ENCODE measurements around the gene DNMBP.
"Not testable (repeated sequence)": the region's sequence is repeated elsewhere in the genome, so short reads cannot be mapped to it uniquely, and the experiment has no call there.

The DNMBP gene

DNA sequence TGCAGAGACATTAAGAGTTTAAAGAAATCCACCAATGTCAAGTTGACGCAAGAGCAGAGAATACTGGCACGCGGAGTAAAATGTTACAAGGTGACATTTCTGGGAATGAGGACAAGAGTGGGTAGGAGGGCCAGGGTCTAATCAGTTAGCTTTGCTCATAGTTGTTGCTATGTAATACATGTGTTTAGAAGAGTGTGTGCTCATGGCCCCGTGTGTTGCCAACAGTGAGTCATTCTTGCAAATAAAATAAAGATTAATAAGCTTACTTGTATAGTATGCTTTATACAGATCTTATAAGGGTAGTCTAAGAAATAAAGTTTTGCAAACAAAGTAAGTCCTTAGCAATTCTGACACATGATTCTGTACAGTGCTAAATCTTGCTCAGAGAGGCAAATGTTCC, 64.5 kb downstream of the DNMBP start:
- no peak for DNase-seq

DNA sequence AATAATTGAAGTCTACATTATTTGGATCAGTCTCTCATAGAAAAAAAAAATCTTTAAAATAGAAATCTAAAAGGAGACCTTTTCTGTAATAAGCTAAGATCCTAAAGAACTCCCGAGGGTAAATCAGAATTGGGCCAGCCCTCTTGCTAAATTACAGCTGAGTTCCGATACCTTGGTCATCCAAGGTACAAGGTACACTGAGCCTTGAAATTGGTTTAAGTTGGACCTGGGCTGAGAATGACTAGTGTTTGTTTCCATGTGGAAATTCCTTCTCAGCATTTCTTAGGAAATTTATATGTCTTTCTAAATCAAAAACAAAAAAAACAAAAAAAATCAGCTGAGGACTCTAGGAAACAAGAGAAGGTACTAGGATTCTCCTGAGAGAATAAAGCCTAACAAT, 64.9 kb downstream of the DNMBP start:
- DNase-seq: no peak

DNA sequence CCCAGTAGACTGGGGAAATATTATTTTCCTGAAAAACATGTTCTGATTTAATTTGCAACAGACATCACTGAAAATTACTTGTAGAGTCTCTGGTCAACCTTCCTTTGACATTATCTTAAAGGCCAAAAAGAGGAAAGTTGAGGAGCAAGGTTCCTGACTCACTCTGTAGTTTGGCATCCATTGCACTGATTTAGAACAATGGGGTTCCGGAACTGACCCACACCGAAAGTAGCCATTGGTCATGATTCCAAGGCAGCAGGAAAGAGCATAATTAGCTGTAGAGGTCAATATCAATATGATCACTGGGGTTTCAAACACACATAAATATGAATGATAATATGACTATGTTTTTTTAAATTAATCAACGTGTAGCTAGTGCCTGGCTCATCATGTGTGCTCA, 65.8 kb downstream of the DNMBP start:
- DNase-seq: no peak

DNA sequence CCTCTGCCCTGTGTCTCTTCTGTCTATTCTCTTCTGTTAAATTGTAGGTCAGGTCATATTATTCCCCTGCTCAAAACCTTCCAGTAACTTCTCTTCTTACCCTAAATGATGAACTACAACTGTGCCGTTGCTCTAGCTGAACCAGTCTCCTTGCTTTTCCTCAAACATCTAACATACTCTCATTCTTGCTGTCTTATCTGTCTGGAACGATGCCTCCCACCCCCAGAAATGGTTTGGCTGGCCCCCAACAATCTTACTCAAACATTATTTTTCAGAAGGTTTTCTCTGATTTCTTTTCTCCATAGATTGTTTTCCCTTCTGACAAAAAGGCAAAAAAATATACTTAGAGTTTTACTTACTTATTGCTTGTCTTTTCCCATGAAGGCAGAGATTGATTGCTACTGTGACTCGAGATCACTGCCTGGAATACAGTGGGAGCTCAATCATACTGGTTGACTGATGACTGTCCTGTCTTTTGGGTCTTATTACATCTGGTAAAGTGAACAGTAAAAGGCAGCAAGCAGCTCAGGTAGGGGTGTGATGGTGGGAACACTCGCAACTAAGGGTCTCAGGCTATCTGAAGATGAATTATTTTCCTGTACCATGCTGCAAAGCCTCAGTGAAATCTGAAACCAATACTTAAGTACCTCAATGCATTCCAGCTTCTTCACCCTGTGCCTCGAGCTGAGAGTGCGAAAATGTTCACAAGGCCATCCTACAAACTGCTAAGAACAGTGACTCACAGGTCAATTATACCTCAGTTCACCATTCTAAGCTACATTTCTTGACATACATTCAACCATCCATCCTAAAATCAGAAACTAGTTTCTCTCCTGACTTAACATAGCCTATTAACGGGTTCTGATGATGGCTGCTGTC, 67.6 kb downstream of the DNMBP start:
- DNase-seq: no peak

DNA sequence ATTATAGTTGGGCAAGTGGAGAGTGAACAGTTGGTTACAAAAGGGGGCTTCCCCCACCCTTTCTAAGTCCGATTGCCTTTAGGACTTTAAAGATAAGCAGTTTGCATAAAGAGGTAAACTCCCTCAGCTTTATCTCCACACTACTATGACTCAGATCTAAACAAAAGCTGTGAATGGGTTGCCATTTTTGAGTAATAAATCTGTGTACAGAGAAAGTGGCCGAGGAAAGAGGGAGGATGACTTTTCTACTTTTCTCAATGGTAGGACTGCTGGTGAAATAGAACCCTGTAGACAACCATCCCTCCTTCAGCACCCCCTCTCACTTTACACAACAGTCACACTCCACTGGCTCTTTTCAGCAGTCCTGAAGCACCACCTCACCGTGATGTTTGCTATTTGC, 71.2 kb downstream of the DNMBP start:
- DNase-seq: no peak

DNA sequence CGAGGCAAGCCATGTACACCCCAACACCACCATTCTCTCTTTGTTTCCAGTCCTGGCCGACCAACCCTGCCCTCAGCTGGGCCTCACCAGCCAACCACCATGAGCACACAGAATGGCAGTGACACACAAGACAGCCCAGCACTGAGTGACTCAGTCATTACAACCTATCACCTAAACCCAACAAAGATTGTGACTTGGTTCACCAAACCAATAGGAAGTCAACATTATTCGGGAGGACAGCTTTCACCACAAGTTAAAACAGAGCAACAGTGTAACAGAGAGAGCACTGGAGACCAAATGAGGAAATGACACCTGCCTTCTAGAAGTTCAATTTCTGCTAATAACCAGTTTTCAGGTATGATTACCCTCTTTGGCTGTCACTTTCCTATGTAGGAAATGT, 72.1 kb downstream of the DNMBP start:
- no peak for DNase-seq

DNA sequence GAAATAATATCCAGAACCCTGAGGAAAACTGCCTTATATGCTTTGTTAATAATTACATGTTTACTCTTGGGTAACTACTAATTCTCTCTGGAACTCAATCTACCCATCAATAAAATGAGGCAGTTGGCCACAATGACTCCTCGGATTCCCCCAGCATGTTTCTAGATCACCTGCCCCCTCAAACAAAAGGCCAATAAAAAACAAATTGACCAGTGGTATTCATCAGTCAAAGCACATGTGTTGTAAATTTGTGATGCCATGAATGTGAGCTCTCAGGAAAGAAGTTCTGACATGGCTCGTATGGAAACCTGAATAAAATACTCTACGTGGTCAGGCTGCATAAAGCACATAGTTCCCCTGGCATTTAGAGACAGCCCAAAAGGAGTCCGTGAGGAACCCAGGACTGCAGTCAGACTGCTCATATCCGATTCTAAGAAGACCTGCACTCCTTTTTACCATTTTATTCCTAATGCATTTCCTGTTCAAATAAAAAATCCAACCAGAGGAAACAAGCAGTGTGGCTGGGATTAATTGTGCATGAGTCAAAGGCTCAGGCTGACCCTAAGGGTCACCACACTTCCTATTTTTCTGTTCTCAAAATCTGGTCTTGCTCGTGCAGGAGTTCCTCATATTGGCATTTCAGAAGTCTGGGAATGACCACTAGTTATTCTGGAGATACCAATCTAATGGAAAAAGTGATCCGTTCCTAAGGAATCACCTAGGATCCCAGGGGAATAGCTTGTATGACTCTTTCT, 77.4 kb downstream of the DNMBP start:
- not testable (repeated sequence) for DNase-seq

DNA sequence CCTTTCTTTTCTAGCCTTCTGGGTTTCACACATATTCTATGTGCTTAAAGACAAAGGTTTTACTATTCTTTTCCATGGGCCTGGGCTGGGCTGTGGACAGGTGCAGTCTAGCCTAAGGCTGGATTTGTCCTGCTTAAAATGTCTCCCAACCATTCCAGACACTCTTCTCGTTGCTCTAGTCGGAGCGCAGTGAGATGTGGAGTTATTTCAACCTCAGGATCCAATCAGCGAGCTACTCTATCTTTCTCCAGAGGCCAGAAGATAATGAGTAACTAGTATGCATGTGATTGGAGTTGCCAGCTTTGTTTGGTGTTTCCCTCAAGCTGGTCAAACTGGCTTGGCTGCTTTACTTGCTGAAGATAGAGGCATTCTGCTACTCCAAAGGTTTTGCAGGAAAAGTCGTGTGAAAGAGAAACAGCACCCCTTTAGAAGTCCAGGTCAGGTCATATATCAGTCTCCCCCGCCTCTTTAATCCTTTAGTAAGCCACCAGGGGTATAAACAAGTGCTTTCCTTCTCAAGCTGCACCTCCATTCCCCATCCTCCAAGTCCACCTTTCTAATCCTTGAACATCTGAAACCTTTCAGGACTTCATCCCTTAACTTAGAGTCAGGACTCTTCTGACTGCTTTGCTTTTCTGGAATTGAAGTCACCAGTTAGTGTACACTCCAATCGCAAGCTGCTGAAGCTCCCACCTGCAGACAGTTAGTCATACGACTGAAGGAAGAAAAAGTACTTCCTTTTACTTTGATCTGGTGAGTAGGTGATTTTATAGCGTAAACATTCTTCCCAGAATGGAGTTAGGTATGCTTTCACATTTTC, 78.8 kb downstream of the DNMBP start:
- no peak for DNase-seq

DNA sequence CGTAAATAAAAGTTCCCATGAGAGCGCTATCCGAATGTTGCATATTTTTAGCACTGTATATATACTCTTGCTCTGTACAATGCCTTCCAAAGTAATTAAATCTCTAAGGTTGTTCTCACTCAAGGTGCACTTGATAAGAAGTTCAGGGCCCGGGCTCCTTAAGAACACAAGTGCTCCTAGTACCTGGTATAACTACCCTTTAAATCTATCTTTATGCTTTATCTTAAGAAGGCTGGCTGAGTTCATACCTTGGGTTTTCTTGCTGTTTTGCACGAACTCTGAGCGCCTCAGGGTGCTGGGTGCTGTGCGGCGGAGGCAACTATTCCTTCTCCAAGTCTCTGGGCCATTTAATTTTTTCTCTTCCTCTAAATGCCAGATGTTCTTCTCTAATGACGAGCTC, 80.4 kb downstream of the DNMBP start:
- DNase-seq: no peak

DNA sequence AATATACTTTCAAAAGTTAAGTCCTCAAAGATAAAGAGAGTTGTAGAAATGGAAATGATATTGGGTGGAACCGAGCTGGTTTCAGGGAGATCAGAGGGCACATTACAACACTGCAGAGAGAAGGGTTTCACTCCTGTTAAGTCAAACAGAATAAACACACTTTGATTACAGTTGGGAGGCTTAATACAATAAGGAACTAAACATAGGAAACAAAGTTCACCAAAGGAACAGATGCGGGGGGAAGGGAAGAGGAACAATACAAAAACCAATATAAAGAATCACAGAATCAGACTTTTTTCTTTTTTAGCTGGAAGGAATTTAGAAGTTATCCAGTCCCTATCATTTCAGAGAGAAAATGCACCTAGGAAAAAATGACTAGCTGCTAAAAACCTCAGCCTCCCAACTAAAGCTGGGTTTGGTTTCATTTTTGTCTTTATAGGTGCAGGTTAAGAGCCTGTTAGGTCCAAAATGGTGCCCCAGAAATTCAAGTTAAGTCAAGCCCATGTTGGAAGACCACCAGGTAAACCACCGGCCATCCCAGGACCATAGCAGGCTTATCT, 81.9 kb downstream of the DNMBP start:
- DNase-seq: no peak

DNA sequence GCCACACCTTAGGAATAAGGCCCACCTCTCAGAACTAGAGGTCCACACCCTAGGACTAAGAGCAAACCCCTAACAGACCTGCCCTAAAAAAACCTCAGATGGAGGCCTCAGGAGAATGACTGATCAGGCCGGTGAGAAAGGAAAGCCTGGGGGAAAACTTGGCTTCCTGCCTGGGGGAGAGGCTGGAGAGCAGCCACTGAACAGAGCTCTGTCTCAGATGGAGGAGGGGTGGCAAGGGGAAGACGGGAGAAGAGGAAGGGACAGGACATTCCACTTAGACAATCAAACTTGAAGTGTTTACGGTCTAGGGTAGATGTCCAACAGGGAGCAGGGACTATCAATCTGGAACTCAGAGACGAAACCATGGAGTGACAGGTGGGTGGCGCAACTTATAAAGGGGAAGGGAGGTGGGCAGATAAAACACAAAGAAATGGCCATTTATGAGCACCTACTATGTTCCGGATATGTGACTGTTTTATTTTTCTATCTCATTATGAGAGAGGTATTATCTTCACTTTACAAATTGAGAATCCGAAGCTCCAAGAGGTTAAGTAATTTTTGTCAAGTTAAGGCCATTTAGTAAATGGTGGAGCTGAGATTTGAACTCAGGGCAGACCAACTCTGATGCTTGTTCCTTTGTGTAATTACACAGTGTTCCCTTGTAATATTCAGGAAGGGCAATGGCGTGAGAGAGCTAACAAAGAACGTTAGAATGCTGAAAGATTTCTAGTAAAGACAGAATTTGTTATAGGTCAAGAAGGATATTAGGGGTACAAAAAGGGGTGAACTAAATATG, 82.6 kb downstream of the DNMBP start:
- DNase-seq: no peak

DNA sequence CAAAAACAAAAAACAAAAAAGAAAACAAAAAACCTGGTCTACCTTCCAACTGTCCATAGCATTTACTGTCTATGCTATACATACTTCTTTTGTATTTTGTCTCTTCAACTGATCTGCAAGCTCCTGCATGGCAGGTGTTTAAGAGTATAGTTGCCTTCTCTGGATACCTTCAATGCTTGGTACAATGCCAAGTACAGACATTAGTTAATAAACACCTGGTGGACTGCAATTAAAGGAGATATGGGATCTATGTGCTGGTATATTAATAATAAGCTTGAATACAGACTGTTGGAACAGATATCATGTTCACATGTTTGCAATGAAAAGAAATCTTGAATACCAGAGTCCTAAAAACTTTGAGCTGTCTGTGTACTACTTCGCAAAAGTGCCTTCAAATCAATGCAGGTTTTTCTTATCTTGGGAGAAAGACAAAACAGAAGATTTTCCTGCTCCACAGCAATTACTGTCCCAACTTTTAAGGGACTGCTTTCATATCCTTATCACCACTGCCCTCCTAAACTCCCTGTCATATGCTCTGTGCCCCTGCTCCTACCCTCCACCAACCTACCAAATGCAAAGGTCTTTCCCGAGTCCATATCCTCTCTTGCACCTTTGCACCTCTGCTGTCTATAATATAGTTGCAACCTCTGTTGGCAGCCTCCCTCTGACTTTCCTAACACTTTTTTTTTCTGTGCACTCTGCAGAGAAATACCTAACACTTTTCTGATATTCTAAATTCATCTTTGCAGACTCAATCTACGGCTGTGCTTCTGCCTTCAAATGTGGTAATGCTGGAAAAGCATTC, 85.1 kb downstream of the DNMBP start:
- DNase-seq: no peak

DNA sequence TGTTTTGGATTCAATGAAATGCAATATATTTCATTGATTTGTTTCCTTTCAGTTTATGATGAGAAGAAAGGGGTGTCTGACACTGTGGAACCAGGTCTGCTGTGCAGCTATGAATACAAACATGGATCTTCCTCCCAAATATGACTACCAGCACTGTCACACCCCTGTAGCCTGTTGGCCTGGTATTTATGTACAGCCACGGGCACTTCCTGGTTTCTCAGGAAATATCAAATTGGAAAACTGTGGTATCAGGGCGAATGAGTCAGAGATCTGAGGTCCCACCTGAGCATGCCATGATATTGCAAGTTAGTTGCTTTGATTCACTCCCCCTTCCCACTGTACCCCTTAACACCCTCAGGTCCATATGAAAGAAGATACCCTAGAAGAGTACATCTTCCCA, 87.8 kb downstream of the DNMBP start:
- DNase-seq: no peak

DNA sequence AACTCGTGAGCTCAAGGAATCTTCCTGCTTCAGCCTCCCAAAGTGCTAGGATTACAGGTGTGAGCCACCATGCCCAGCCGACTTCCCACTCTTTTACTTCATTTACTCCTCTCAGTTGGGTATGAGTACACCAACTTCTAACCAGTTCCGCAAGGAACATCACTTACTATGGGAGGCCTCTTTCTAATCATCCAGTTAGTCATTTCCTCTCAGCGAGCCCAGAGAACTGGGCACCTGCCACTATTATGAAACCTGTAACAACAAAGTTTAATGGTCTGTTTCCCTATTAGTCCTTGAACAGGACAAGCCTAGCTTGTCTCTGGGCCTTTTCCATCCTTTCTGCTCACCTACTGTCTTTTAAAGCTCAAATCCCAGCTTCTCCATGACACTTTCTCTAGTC, 88.8 kb downstream of the DNMBP start:
- no peak for DNase-seq

DNA sequence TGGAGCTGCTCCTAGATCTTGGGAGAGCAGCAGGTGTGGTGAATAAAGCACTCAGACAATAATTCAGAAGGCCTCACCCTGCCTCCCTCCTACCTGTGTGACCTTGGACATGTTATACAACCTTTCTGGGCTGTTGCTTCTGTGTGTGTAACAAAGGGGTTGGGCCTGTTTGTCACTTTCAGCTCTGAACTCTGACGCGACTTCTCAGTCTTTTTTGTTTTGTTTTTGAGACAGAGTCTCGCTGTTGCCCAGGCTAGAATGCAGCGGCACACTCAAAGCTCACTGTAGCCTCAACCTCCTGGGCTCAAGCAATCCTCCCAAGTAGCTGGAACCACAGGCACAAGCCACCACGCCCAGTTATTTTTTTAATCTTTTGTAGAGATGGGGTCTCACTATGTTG, 89.3 kb downstream of the DNMBP start:
- DNase-seq: no peak

DNA sequence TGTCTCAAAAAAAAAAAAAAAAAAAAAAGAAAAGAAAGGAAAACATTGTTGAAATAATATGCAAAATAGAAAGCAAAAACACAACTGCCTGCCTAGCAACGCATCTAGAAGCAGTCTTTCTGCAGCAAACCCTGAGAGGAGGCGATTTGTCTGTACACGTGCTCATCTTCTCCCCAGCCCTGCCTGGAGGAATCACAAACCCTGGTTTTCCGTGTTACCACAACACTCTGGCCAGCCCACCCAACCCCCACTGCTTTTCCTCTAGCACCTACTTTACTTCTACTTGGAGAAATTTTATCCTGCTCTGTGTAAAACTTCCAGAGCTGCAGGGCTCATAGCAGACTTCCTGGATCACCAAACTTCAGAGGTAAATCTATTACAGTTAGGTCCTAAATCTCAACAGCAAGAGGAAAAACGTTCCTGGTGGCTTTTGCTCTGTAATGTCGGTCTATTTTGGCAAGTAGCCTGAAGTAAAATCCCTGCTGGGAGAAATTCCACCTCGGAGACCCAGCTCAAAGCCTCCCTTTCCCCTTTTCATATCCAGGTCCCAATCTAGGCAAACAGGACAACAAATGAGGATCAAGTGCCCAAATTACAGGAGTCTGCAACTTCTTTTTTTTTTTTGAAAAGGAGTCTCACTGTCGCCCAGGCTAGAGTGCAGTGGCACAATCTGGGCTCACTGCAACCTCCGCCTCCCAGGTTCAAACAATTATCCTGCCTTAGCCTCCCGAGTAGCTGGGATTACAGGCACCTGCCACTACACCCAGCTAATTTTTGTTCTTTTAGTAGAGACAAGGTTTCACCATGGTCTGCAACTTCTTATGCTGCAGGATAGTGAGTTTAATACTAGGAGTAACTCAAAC, 91.6 kb downstream of the DNMBP start:
- DNase-seq: no peak

DNA sequence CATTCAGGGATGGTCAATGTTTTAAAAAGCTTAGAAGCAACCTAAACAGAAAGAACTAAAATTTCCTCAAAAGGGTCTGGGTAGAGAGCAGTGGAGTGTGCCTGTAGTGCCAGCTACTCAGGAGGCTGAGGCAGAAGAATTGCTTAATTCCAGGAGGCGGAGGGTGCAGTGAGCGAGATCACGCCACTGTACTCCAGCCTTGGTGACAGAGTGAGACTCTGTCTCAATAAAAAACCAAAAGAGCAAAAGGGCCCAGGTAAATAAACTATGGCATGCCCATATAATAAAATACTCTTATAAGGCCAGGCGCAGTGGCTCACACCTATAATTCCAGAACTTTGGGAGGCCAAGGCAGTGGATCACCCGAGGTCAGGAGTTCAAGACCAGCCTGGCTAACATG, 93.0 kb downstream of the DNMBP start:
- DNase-seq: no peak

DNA sequence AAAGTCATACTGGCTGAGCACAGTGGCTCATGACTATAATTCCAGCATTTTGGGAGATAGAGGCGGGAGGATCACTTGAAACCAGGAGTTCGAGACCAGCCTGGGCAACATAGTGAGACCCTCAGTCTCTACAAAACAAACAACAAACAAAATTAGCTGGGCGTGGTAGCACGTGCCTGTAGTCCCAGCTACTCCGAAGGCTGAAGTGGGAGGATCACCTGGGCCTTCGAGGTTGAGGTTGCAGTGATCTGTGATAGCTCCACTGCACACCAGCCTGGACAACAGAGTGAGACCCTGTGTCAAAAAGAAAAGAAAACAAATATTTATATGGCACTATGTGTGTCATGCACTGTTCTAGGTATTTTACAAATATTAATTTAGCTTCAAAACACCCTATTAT, 94.3 kb downstream of the DNMBP start:
- DNase-seq: no peak

DNA sequence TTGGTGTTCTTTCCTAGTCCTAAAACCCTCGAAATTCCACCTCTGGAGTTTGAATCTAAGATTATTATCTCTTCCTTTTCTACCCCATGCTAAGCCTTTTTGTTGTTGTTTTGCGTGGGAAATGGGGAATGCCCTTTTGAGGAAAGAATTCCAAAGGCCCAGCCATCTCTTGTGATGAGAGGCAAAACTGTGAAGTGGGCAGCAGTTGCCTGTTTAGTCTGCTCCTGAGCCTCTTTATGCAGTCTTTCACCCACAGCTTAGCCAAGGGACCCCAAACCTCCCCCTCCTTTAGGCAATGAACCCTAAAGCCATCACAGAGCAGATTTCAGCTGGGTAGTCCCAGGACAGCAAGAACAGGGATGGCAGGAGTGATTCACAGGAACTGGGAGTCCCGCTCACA, 95.5 kb downstream of the DNMBP start:
- DNase-seq: no peak

DNA sequence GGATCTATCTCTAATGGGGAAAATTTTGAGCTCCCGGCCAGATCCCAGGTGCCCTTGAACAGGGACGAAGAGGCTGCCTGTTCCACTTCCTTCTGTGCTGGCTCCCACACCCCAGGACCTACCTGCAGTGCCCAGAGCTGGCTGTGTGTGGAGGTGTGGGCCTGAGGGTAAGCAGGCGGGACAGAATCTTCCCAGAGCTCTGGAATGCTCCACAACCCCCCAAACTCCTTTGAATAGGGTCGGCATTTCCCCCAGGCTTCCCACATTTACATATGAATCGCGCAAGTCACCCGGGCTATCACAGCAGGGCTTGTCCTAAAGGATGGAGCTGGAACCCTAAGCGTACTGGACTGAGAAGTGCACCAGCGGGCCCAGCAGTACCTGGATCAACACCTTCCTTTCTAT, 95.9 kb downstream of the DNMBP start:
- no peak for DNase-seq

DNA sequence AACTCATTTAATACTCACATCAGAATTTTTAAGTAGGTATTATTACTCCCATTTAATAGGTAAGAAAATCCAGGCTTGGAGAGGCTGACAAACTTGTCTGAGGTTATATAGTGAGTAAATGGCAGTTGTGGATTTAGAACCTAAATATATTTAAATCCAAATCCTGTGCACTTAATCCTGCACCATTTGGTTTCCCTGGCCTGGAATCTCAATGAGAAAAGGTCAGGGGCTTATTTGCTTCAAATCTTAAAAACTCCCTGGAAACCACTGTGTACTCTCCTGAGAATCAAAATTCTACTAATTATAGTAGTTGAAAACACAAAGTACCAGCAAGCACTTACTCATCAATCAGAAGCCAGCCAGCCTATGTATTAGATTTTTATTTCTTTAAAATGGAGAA, 97.7 kb downstream of the DNMBP start:
- DNase-seq: no peak

Data from activated CD4-positive, CD25-positive, alpha-beta regulatory T cell treated with anti-CD3 and anti-CD28 coated beads, Interleukin-2, amount 50 U/mL, for 72 hours (primary cell).